ENCODE measurements around the gene FOXJ3.

FOXJ3 gene

GRCh38 chr1:42334240-42335049 lies 590 bp downstream of the FOXJ3 start:
- peak; percentile 24 to 25 for DNase-seq (ENCODE audit: low read depth in 2 of 2)

- no peak for DNase-seq (ENCODE audit: low read depth in 2 of 2)
Measured at GRCh38 chr1:42333662-42334239, 1.3 kb downstream of the FOXJ3 start.

GRCh38 chr1:42332877-42333276 lies 2.2 kb downstream of the FOXJ3 start:
- DNase-seq (ENCODE audit: low read depth in 2 of 2) = no peak

GRCh38 chr1:42330215-42330614 lies 4.8 kb downstream of the FOXJ3 start:
- DNase-seq (ENCODE audit: low read depth in 2 of 2) = no peak

GRCh38 chr1:42328916-42329496 lies 6.0 kb downstream of the FOXJ3 start:
- no peak for DNase-seq (ENCODE audit: low read depth in 2 of 2)

- DNase-seq (ENCODE audit: low read depth in 2 of 2) = no peak
Measured at GRCh38 chr1:42328047-42328625, 6.9 kb downstream of the FOXJ3 start.

- no peak for DNase-seq (ENCODE audit: low read depth in 2 of 2)
Measured at GRCh38 chr1:42325014-42325402, 10.0 kb downstream of the FOXJ3 start.

GRCh38 chr1:42324398-42325013 lies 10.5 kb downstream of the FOXJ3 start:
- DNase-seq (ENCODE audit: low read depth in 2 of 2) = no peak

- DNase-seq (ENCODE audit: low read depth in 2 of 2) = no peak
Measured at GRCh38 chr1:42323551-42323950, 11.5 kb downstream of the FOXJ3 start.

GRCh38 chr1:42322577-42322976 lies 12.5 kb downstream of the FOXJ3 start:
- no peak for DNase-seq (ENCODE audit: low read depth in 2 of 2)

GRCh38 chr1:42321731-42322130 lies 13.3 kb downstream of the FOXJ3 start:
- no peak for DNase-seq (ENCODE audit: low read depth in 2 of 2)

GRCh38 chr1:42320708-42321107 lies 14.3 kb downstream of the FOXJ3 start:
- no peak for DNase-seq (ENCODE audit: low read depth in 2 of 2)

GRCh38 chr1:42319871-42320484 lies 15.1 kb downstream of the FOXJ3 start:
- no peak for DNase-seq (ENCODE audit: low read depth in 2 of 2)

- no peak for DNase-seq (ENCODE audit: low read depth in 2 of 2)
Measured at GRCh38 chr1:42319128-42319851, 15.7 kb downstream of the FOXJ3 start.

- no peak for DNase-seq (ENCODE audit: low read depth in 2 of 2)
Measured at GRCh38 chr1:42318601-42319000, 16.4 kb downstream of the FOXJ3 start.

- no peak for DNase-seq (ENCODE audit: low read depth in 2 of 2)
Measured at GRCh38 chr1:42317308-42317707, 17.7 kb downstream of the FOXJ3 start.

- no peak for DNase-seq (ENCODE audit: low read depth in 2 of 2)
Measured at GRCh38 chr1:42316292-42316691, 18.7 kb downstream of the FOXJ3 start.

GRCh38 chr1:42315500-42315899 lies 19.5 kb downstream of the FOXJ3 start:
- DNase-seq (ENCODE audit: low read depth in 2 of 2) = no peak

GRCh38 chr1:42313970-42314369 lies 21.1 kb downstream of the FOXJ3 start:
- DNase-seq (ENCODE audit: low read depth in 2 of 2) = no peak

- no peak for DNase-seq (ENCODE audit: low read depth in 2 of 2)
Measured at GRCh38 chr1:42312576-42313212, 22.3 kb downstream of the FOXJ3 start.

GRCh38 chr1:42311897-42312296 lies 23.1 kb downstream of the FOXJ3 start:
- no peak for DNase-seq (ENCODE audit: low read depth in 2 of 2)

Measured in stimulated activated CD4-positive, alpha-beta T cell treated with anti-CD3 and anti-CD28 coated beads, Interleukin-4, amount 100 ng/mL, for 48 hours (primary cell).